ENCODE data around the gene CAMTA1. TPM values are rescaled to one million over a fixed set of nuclear protein-coding genes. Genes with fewer than 3 reads are reported as not detected.

CAMTA1 gene
- total RNA-seq, 1 experiment from 2014 or later: 69.5 TPM

- H3K9ac ChIP-seq (ENCODE audit: low read length): no peak overlapping the region
- H3K9me2 ChIP-seq (ENCODE audit: insufficient read depth): no peaks in the 10 kb centered on the region
- RAD21 ChIA-PET (ENCODE audit: low non-redundant PET in 1 of 2, low total read pairs in 2 of 2, uncharacterized antibody in 2 of 2, unreplicated experiment in 2 of 2): no interaction called here
- no peaks in the 10 kb centered on the region for H4K20me1 ChIP-seq (ENCODE audit: insufficient read depth)
- no peak overlapping the region for H2AFZ ChIP-seq (ENCODE audit: low read depth, low read length, poor library complexity, severe bottlenecking)
- H3K4me1 ChIP-seq (ENCODE audit: control insufficient read depth in 1 of 2, insufficient read depth in 2 of 2, low read length in 2 of 2): 0 out of 4 replicates have a peak, but pooled peaks cover 0 to 2% of the 10 kb centered on the region in 2 experiments
- no peak overlapping the region for H3K27ac ChIP-seq (ENCODE audit: low read depth, low read length)
- POLR2A ChIA-PET: no interaction called here
- TF ChIP-seq, protein P1, sequence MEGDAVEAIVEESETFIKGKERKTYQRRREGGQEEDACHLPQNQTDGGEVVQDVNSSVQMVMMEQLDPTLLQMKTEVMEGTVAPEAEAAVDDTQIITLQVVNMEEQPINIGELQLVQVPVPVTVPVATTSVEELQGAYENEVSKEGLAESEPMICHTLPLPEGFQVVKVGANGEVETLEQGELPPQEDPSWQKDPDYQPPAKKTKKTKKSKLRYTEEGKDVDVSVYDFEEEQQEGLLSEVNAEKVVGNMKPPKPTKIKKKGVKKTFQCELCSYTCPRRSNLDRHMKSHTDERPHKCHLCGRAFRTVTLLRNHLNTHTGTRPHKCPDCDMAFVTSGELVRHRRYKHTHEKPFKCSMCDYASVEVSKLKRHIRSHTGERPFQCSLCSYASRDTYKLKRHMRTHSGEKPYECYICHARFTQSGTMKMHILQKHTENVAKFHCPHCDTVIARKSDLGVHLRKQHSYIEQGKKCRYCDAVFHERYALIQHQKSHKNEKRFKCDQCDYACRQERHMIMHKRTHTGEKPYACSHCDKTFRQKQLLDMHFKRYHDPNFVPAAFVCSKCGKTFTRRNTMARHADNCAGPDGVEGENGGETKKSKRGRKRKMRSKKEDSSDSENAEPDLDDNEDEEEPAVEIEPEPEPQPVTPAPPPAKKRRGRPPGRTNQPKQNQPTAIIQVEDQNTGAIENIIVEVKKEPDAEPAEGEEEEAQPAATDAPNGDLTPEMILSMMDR (IDR thresholded peaks at IDR 0.05 in 2 of 3, conservative IDR thresholded peaks at IDR 0.05 in 1 of 3; ENCODE audit: borderline replicate concordance in 1 of 3, insufficient read depth in 1 of 3, low read depth in 2 of 3, low read length in 2 of 3): no peak
- TF ChIP-seq, protein P2, sequence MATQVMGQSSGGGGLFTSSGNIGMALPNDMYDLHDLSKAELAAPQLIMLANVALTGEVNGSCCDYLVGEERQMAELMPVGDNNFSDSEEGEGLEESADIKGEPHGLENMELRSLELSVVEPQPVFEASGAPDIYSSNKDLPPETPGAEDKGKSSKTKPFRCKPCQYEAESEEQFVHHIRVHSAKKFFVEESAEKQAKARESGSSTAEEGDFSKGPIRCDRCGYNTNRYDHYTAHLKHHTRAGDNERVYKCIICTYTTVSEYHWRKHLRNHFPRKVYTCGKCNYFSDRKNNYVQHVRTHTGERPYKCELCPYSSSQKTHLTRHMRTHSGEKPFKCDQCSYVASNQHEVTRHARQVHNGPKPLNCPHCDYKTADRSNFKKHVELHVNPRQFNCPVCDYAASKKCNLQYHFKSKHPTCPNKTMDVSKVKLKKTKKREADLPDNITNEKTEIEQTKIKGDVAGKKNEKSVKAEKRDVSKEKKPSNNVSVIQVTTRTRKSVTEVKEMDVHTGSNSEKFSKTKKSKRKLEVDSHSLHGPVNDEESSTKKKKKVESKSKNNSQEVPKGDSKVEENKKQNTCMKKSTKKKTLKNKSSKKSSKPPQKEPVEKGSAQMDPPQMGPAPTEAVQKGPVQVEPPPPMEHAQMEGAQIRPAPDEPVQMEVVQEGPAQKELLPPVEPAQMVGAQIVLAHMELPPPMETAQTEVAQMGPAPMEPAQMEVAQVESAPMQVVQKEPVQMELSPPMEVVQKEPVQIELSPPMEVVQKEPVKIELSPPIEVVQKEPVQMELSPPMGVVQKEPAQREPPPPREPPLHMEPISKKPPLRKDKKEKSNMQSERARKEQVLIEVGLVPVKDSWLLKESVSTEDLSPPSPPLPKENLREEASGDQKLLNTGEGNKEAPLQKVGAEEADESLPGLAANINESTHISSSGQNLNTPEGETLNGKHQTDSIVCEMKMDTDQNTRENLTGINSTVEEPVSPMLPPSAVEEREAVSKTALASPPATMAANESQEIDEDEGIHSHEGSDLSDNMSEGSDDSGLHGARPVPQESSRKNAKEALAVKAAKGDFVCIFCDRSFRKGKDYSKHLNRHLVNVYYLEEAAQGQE (IDR thresholded peaks at IDR 0.05; ENCODE audit: low read depth): no peak
- TF ChIP-seq SRF (IDR thresholded peaks at IDR 0.05; ENCODE audit: low read depth) (no peak), EZH2 (IDR thresholded peaks at IDR 0.05) (no peak)
- no TSS peak for BruUV-seq (replicated peaks)
- no peaks in the 10 kb centered on the region for H3K36me3 ChIP-seq (ENCODE audit: control insufficient read depth in 1 of 2, insufficient read depth in 2 of 2, low read length in 2 of 2)
- no peak overlapping the region for H3K4me2 ChIP-seq (ENCODE audit: low read length)
- H3K9me3 ChIP-seq (ENCODE audit: control insufficient read depth in 1 of 2, insufficient read depth in 1 of 2, low read depth in 1 of 2, low read length in 2 of 2): no peaks in the 10 kb centered on the region
- DNase-seq (ENCODE audit: low read depth, low spot score) (no peak), ATAC-seq (no peak)
- CTCF ChIA-PET: no interaction called here
- H3K4me3 ChIP-seq (replicated peaks in 1 of 2; ENCODE audit: low read depth in 1 of 2, low read length in 2 of 2): no peak overlapping the region
- H3K27me3 ChIP-seq (ENCODE audit: insufficient read depth, low read length): no peaks in the 10 kb centered on the region
- intact Hi-C loops (cut with micrococcal nuclease): loop anchor here (10.0 kb wide), 2 partner anchors 849 to 919 kb away; no protein-coding TSS in a partner anchor
- H3K79me2 ChIP-seq (ENCODE audit: insufficient read depth, low read length): no peaks in the 10 kb centered on the region
Observed at GRCh38 chr1:7643530-7643929, 858.3 kb downstream of the CAMTA1 start.

All from HCT116 (cell line).